Neural cell (in vitro differentiated cells): ENCODE measurements around the gene FAM227B. TPM values are rescaled to one million over a fixed set of nuclear protein-coding genes. Genes with fewer than 3 reads are reported as not detected.

Source experiments
- H2AFZ ChIP-seq: fragments of 200-600, 300-800 bp; sonication (generic), shearing (Covaris generic); 2 replicates; pipeline ENCODE4 v1.6.0; 2014; ENCODE audit warnings: low read depth, mild to moderate bottlenecking, antibody characterized with exemption, low read length, moderate library complexity
- H3F3A ChIP-seq: fragments of 200-600 bp; shearing (Covaris generic); 2 replicates; pipeline ENCODE4 v1.6.1; 2016; ENCODE audit warnings: mild to moderate bottlenecking, moderate library complexity, mixed read lengths, antibody characterized with exemption, low read length; ENCODE audit not compliant: insufficient read depth, poor library complexity, severe bottlenecking
- H3K27ac ChIP-seq: fragments of 200-600, 300-800 bp; sonication (generic), shearing (Covaris generic); 2 replicates; pipeline ENCODE4 v1.5.1; 2014; ENCODE audit warnings: mild to moderate bottlenecking, low read length, moderate library complexity
- H3K27me3 ChIP-seq: fragments of 300-800, 200-600 bp; sonication (generic), shearing (Covaris generic); 2 replicates; pipeline ENCODE4 v1.6.0; 2014; ENCODE audit warnings: mild to moderate bottlenecking, low read depth, low read length, moderate library complexity; ENCODE audit not compliant: insufficient read depth
- H3K36me3 ChIP-seq: fragments of 300-800, 200-600 bp; sonication (generic), shearing (Covaris generic); 2 replicates; pipeline ENCODE4 v1.5.1; 2014; ENCODE audit warnings: mild to moderate bottlenecking, antibody characterized with exemption, low read length, moderate library complexity; ENCODE audit not compliant: insufficient read depth
- H3K4me2 ChIP-seq: fragments of 300-800, 200-600 bp; sonication (generic), shearing (Covaris generic); 2 replicates; pipeline ENCODE4 v1.6.0; 2014; ENCODE audit warnings: mild to moderate bottlenecking, low read length
- H3K4me3 ChIP-seq: fragments of 300-800, 200-600 bp; sonication (generic), shearing (Covaris generic); 2 replicates; pipeline ENCODE4 v1.5.1; 2014; ENCODE audit warnings: mild to moderate bottlenecking, low read length, moderate library complexity
- H3K79me2 ChIP-seq: fragments of 200-600 bp; shearing (Covaris generic); replicated peaks from 2 replicates; pipeline ENCODE4 v1.6.0; 2014; ENCODE audit warnings: mild to moderate bottlenecking, low read length, moderate library complexity; ENCODE audit not compliant: insufficient read depth
- H3K9ac ChIP-seq: fragments of 300-800, 200-600 bp; sonication (generic), shearing (Covaris generic); 2 replicates; pipeline ENCODE4 v1.6.1; 2016; ENCODE audit warnings: mild to moderate bottlenecking, low read length, mixed read lengths
- H3K9me2 ChIP-seq: fragments of 200-600 bp; shearing (Covaris generic); 2 replicates; pipeline ENCODE4 v1.6.1; 2016; ENCODE audit warnings: mild to moderate bottlenecking, low read length, mixed read lengths; ENCODE audit not compliant: insufficient read depth
- H3K9me3 ChIP-seq: fragments of 200-600, 300-800 bp; sonication (generic), shearing (Covaris generic); 2 replicates; pipeline ENCODE4 v1.6.1; 2016; ENCODE audit warnings: mild to moderate bottlenecking, mixed run types, low read length, moderate library complexity, mixed read lengths
- H4K20me1 ChIP-seq: fragments of 200-600 bp; shearing (Covaris generic); 2 replicates; pipeline ENCODE4 v1.6.1; 2016; ENCODE audit warnings: mild to moderate bottlenecking, mixed run types; ENCODE audit not compliant: insufficient read depth
- EP300 ChIP-seq: fragments of 450-650 bp; conservative IDR thresholded peaks from 2 replicates; pipeline ENCODE4 v1.6.1; 2014; ENCODE audit warnings: antibody characterized with exemption, mild to moderate bottlenecking, moderate library complexity; ENCODE audit not compliant: poor library complexity, severe bottlenecking
- EZH2 ChIP-seq: fragments of 200-600, 300-800 bp; shearing (Covaris generic), sonication (generic); IDR thresholded peaks from 2 replicates; pipeline ENCODE4 v1.6.1; 2014; ENCODE audit warnings: antibody characterized with exemption, low read length, borderline replicate concordance, mild to moderate bottlenecking; ENCODE audit not compliant: insufficient read depth, poor library complexity, severe bottlenecking
- MXI1 ChIP-seq: fragments of 450-650 bp; conservative IDR thresholded peaks from 2 replicates; pipeline ENCODE4 v1.6.1; 2014; ENCODE audit warnings: antibody characterized with exemption, mild to moderate bottlenecking; ENCODE audit not compliant: poor library complexity, severe bottlenecking
- POLR2AphosphoS5 ChIP-seq: IDR thresholded peaks from 2 replicates; pipeline ENCODE4 v1.6.1; 2012
- RAD21 ChIP-seq: fragments of 450-650 bp; conservative IDR thresholded peaks from 2 replicates; pipeline ENCODE4 v1.6.1; 2014; ENCODE audit warnings: antibody characterized with exemption, mild to moderate bottlenecking, moderate library complexity
- SMC3 ChIP-seq: fragments of 450-650 bp; conservative IDR thresholded peaks from 2 replicates; pipeline ENCODE4 v1.6.1; 2014; ENCODE audit warnings: antibody characterized with exemption, mild to moderate bottlenecking, moderate library complexity; ENCODE audit not compliant: poor library complexity
- TAF1 ChIP-seq: IDR thresholded peaks from 2 replicates; pipeline ENCODE4 v1.6.1; 2012; ENCODE audit warnings: low read depth
- polyA plus RNA-seq: library from polyadenylated mRNA; depleted of rRNA; stranded (reverse); fragments of >200 nt; gene quantifications from 2 replicates; pipeline ENCODE4 v1.2.3, GENCODE V29; 2014
- TF ChIP-seq, protein P1 (sequence below): fragments of 450-650 bp; IDR thresholded peaks from 2 replicates; pipeline ENCODE4 v1.5.1; 2014; ENCODE audit warnings: antibody characterized with exemption, mild to moderate bottlenecking, moderate library complexity; ENCODE audit not compliant: poor library complexity, severe bottlenecking
- TF ChIP-seq, protein P2 (sequence below): IDR thresholded peaks from 2 replicates; pipeline ENCODE4 v1.6.1; 2012; ENCODE audit warnings: borderline replicate concordance

FAM227B gene
- polyA plus RNA-seq, 1 donor from 2014 or later: 0.88 TPM

DNA sequence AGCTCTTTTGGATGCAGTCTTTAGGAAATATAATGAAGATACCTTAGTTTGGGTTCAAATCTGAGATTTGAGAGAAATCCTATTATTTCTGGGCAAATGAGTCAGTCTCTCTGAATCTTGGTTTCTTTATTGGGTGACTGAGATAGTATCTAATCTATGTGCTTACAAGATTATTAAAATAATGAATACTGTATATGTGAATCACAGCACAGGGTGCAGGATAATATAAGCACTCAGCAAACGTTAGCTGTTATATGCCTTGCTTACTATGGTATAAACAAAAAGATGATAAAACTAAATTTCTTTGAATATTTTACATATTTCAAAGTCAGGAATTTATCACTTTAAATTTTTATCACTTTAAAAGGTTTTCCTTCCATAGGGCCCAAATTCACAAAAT is 168.0 kb downstream of the FAM227B start:
- Histone ChIP-seq H3K4me2 (no peak overlapping the region), H4K20me1 (no peaks in the 10 kb centered on the region), H3K9me2 (no peaks in the 10 kb centered on the region), H3K27me3 (no peaks in the 10 kb centered on the region), H3F3A (no peaks in the 10 kb centered on the region), H3K4me3 (no peak overlapping the region), H3K36me3 (no peaks in the 10 kb centered on the region), H3K9me3 (no peaks in the 10 kb centered on the region), H3K9ac (no peak overlapping the region), H3K79me2 (no peaks in the 10 kb centered on the region), H2AFZ (no peak overlapping the region), H3K27ac (no peak overlapping the region)
- no peak for TF ChIP-seq POLR2AphosphoS5
- no peak for TF ChIP-seq EZH2
- TF ChIP-seq SMC3: no peak
- no peak for TF ChIP-seq MXI1
- TF ChIP-seq EP300: no peak
- TF ChIP-seq, protein P1, sequence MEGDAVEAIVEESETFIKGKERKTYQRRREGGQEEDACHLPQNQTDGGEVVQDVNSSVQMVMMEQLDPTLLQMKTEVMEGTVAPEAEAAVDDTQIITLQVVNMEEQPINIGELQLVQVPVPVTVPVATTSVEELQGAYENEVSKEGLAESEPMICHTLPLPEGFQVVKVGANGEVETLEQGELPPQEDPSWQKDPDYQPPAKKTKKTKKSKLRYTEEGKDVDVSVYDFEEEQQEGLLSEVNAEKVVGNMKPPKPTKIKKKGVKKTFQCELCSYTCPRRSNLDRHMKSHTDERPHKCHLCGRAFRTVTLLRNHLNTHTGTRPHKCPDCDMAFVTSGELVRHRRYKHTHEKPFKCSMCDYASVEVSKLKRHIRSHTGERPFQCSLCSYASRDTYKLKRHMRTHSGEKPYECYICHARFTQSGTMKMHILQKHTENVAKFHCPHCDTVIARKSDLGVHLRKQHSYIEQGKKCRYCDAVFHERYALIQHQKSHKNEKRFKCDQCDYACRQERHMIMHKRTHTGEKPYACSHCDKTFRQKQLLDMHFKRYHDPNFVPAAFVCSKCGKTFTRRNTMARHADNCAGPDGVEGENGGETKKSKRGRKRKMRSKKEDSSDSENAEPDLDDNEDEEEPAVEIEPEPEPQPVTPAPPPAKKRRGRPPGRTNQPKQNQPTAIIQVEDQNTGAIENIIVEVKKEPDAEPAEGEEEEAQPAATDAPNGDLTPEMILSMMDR: no peak
- TF ChIP-seq TAF1: no peak
- no peak for TF ChIP-seq RAD21
- TF ChIP-seq, protein P2, sequence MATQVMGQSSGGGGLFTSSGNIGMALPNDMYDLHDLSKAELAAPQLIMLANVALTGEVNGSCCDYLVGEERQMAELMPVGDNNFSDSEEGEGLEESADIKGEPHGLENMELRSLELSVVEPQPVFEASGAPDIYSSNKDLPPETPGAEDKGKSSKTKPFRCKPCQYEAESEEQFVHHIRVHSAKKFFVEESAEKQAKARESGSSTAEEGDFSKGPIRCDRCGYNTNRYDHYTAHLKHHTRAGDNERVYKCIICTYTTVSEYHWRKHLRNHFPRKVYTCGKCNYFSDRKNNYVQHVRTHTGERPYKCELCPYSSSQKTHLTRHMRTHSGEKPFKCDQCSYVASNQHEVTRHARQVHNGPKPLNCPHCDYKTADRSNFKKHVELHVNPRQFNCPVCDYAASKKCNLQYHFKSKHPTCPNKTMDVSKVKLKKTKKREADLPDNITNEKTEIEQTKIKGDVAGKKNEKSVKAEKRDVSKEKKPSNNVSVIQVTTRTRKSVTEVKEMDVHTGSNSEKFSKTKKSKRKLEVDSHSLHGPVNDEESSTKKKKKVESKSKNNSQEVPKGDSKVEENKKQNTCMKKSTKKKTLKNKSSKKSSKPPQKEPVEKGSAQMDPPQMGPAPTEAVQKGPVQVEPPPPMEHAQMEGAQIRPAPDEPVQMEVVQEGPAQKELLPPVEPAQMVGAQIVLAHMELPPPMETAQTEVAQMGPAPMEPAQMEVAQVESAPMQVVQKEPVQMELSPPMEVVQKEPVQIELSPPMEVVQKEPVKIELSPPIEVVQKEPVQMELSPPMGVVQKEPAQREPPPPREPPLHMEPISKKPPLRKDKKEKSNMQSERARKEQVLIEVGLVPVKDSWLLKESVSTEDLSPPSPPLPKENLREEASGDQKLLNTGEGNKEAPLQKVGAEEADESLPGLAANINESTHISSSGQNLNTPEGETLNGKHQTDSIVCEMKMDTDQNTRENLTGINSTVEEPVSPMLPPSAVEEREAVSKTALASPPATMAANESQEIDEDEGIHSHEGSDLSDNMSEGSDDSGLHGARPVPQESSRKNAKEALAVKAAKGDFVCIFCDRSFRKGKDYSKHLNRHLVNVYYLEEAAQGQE: no peak

DNA sequence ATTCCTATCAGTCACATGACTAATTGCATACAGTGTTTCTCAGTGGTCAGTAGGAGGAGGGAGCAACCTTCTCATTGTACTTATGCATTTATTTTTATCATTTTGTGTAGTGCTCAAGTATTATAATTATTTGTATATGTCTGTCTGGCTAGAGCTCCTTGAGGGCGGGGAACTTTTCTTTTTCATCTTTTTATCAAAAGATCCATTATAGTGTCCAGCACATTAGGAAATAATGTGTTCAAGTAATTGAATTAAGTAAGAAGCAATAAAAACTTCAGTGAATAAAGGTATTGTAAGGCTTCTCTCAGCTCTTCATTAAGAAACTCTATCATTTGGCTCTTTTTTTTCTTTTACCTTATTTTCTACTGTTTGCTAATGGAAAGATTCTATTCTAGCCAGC is 178.8 kb downstream of the FAM227B start:
- Histone ChIP-seq H3K9me3 (no peaks in the 10 kb centered on the region), H4K20me1 (no peaks in the 10 kb centered on the region)
- TF ChIP-seq EP300 (no peak), RAD21 (no peak), POLR2AphosphoS5 (no peak), MXI1 (no peak), SMC3 (no peak), TAF1 (no peak)
- TF ChIP-seq, protein P2: no peak

More for the DNA sequence above, 178.8 kb downstream of the FAM227B start:
- Histone ChIP-seq H3K27me3 (no peaks in the 10 kb centered on the region), H3K27ac (no peak overlapping the region), H3K9me2 (no peaks in the 10 kb centered on the region), H2AFZ (no peak overlapping the region), H3K36me3 (no peaks in the 10 kb centered on the region), H3F3A (no peaks in the 10 kb centered on the region), H3K9ac (no peak overlapping the region), H3K4me3 (no peak overlapping the region), H3K4me2 (no peak overlapping the region), H3K79me2 (no peaks in the 10 kb centered on the region)
